HG03064 (cell line): ENCODE results near the gene MYH9.

Experiments
- ATAC-seq: cut with Tn5 transposase; IDR thresholded peaks from one replicate; pipeline ENCODE4 v1.9.1; 2021; ENCODE audit warnings: low read depth; ENCODE audit not compliant: unreplicated experiment

The MYH9 gene

DNA sequence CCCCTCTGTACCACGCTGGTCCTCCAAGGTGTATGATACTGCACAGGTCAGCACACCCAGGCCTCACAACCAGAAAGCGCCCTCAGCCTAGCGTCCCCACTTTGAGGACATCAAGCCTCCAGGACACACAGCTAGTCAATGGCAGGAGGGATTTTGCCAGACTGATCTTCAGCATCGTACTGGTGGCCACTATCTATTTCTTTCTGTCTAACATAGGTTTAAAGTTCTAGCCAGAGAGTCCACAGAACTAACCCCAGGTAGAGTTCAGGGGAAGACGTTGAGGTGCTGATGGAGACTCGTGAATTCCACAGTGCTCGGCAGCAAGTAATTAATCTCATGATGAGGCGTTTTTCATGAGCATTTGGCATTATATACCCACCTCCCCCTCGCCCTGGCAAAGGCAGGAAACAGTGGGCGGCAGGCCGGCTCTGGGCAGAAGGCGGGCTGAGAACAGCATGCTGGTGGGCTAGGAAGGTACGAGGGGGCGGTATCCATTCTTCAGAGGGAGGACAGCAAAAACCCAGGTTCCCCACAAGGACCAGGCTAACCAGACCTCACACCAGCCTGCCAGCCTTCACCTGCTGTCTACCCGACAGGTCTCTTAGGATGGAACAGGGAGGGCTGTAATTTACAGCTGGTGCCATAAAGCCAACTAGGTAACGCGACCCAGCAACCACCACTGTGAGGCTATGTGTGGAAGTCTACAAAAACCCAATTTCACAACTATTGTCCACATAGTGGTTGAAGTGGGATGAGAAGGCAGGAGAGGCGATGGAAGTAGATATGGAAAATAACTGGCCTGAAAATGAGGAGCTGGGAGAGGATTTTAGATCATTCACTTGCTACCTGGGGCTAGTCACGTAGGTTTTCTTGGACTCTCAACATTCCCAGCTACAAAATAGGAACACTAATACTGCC lies 18.5 kb downstream of the MYH9 start:
- no peak for ATAC-seq

DNA sequence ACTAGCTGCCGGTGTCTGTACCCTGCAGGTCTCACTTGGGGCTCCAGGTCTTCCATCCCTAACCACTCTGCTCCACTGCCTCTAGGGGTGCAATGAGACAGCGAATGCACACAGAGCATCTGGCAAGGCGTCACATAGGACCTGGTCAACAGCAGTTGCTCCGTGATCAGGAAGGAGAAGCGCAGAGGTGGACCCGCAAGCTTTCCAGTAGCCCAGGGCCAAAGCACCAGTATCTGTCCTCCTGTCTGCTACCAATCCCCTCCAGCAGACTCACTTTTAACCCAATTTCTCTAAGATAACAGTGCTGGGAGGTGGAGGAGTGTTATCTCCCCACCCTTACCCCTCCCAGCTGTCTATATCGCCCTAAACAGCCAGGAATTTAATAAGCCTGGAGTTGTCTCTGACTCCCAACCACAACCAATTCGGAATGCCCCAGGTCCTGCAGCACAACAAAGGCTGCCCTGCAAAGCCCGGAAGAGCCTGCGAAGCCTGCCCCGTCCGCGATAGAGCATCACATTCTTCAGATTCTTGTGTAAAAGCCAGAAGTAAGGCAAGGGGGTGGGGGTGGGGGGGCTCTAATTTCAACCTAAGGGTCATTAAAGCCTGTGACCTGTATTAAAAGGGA lies 19.3 kb downstream of the MYH9 start:
- ATAC-seq: no peak

DNA sequence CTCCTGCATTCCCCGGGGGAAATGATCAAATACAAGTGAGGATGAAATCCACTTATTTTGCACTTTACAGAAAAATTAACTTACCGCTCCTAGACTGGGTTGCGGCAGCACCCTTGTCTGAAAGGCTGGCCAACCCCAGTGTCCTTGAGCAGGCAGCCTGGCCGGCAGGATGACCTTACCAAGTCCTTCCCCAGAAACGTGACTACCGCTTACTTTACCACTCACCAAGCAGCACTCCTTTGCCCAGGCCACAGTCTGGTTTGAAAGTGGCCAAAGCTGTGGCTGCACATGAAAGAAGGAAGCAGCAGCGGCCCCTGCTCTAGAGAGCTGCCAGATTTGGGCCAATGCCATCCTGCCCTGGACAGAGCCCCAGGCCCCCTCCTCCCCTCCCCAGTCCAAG lies 20.3 kb downstream of the MYH9 start:
- ATAC-seq: no peak

DNA sequence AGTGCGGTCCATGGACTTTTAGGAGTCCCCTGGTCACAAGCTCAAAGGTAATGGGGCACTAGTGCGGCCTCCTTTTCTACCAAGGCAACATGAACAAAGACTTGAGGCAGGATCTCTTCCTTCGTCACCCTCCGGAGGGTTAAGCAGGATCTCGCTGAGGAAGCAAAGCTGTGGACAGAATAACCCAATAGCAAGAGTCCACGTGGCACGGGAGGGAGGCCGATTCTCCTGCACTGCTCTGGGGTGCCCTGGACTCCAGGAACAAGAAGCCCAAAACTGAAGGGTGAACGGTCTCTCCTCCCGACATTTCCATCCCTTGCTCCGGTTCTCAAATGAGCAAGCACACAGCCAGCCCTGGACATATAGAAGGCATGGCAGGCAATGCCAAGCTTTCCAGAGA lies 20.7 kb downstream of the MYH9 start:
- ATAC-seq: no peak

DNA sequence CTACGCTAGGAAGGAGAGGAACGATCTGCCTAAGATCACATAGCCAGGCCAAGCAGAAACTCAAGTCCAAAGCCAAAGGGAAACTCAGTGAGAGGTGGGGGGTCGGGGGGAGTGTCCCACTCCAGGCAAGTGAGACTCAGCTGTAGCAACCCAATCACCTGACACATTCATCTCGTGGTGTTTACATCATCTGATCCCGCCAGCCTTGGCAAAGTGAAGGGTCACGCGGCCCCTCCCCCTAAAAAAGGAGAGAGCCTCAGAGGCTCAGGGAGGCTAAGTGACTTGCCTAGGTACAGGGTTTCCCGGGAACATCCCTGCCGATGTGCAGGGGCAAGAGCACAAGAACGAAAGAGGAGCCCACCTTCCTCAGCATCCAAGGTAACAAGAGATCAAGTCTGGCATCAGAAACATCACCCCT lies 21.5 kb downstream of the MYH9 start:
- no peak for ATAC-seq

DNA sequence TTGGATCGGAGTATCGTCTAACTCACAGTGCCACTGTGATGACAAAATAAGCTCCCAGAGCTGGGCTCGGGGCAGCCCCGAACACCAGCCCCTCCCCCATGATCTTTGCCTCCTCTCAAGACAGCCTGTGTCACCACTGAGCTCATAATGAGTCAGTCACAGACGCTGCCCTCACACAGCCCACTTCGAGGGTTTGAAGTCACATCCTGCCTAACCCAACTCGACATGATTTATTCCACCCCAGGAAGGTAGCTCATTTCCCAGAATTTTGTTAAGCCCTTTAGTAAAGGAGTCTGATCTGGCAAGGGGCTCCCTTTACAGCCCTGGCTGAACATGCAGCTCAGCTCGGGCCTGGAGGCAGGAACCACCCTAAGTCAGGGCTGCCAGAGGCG lies 22.8 kb downstream of the MYH9 start:
- ATAC-seq: no peak

DNA sequence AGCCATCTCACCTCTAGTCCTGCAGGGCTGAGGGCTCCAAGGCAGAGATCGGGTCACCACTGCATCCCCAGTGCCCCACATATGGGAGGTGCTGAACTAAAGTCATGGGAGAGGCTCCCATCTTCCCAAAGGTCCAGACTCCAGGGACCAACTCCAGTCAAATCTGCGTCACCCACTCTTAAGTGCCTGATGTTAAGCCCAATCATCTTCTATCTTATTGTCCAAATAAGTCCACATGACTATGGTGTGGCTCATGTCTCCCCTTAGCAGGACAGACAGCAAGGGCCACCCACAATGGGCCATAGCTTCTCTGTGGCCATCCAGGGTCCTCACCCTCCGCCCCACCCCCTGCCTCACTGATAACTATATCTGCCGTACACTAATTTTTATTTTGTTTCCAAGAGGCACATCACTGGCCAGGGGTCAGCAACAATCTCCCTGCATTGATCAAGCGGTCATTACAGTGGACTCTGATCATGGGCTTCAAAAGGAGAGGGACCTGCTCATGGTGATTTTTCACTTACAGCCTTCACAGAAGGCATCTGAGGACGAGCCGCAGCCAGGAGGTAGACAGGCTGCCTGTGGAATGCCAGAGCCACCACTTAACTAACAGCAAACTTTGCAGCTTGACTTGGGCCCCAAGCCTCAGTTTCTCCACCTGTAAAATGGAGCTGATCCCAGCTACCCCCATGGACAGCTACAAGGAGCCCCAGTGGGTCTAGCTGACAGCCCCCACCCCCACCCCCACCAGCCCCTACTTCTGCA lies 23.3 kb downstream of the MYH9 start:
- ATAC-seq: no peak

DNA sequence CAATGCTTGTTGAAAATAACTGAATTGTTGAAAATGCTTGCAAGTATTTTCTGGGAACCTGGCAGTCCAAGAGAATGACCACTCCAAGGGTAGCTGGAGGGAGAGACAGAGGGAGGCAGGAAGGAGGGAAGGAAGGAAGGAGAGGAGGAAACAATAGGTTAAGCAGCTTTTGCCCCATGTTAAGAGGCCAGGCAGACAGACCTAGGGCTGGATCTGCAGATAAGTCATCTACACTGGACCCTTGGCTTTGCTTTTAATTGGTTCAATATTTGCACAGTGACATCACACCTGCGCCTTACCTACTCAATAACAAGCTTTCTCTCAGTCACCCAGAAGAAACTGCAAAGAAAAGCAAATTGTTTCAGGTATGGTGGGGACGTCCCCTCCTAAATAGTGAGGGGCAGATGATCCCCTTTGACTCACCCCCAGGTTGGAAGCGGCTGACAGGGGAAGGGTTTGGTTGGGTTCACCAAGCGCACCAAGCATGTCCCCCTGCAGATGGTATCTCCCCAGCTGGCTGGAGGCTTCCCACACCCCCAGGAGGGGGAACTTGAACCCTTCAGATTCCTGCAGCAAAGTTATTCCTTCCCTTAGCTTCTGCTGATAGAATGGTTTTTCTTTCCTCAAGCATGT lies 24.3 kb downstream of the MYH9 start:
- ATAC-seq: no peak

DNA sequence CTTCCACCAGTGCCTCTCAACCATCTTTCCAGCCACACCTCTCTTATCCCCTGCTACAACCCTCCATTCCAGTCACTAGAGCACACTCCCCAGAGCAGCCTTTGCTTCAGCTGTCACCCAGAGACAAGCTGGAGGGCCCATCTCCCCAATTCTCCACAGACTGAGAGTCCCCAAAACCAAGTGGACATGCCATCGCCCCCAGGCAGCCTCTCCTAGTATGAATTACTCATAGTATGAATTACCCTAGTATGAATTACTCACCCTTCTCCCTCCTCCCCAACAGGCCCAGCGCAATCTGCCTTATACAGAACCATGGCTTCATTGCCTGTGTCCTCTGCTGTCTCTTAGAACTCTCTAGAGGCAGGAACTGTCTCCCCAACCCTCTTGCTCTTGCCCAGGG lies 24.8 kb downstream of the MYH9 start:
- ATAC-seq: no peak

DNA sequence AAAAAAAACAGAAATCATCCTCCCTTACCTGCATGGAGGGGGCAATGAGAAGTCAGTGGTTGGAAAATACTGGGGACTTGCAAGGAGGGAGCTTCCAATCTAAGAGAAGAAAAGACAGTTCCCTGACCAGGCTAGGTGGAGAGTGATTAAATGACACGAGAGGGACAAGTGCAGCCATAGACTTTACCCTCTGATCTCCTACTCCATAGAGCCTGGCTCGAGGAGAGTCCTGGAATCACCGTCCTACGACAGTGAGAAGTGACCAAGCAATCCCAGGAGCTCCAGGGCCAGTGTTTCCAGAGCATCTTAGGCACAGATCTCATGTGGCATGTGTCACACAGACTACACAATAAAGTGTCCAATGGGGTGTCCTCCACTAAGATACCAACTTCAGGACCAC lies 25.7 kb downstream of the MYH9 start:
- no peak for ATAC-seq

DNA sequence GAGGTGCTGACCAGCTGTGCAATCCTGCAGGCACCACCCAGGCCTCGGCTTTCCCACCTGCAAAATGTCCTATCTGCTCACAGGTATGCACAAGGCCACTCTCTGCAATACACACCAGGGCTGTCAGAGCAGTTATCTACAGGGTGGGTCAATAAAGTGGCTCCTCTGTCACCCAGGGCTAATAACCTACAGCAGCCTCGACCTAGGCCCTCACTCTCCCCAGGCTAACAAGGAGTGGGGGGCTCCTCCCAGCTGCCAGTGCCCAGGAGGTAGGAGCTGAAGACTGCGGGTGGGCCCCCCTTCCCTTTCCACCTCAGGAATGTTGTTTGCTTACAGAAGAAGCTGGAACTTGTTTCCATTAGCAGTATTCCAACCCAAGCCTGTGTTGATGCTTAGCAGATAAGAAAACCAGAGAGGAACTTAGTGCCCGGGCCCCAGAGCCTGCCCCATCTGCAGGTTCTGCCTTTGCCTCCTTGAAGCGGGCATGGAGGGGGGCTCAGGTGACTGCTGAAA lies 26.8 kb downstream of the MYH9 start:
- no peak for ATAC-seq

DNA sequence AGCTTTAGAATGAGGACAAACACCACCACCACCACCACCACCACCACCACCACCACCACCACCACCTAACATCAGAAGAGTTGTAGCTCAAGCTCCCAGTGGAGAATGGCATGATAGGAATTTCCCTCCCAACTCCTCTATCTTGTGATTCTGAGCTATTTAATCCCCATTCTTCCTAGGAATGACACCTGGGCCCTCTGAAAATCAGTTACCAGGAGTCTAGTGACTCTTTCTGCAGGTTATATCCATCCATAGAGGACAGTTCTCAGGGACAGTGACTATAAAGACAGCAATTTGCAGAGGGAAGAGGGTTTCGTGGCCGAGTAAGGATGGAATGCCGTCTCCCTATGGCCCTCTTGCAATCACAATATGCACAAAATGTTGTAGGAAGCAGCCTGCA lies 27.8 kb downstream of the MYH9 start:
- no peak for ATAC-seq

DNA sequence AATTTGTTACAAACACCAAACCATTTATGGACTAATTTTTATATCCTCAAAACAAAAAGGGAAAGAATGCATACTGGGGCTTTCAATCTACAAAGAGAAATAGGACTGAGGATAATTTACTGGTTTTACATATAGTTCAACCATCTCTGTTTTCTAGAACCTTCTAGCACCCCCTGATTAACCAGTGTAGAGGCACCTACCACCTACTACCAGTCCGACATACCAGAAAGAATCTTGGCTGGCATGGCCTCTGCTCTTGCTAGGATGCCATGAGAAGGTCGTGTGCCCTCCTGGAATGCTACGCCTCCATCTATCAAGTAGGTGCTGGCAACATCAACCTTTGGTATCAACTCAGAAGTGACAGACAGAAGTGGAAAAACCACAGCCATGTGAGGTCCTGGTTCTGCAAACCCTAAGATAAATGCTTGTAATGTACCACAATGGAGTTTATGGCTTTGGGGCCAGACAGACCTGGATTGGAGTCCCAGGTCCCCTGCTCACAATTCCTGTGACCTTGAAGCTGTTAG lies 28.2 kb downstream of the MYH9 start:
- no peak for ATAC-seq

DNA sequence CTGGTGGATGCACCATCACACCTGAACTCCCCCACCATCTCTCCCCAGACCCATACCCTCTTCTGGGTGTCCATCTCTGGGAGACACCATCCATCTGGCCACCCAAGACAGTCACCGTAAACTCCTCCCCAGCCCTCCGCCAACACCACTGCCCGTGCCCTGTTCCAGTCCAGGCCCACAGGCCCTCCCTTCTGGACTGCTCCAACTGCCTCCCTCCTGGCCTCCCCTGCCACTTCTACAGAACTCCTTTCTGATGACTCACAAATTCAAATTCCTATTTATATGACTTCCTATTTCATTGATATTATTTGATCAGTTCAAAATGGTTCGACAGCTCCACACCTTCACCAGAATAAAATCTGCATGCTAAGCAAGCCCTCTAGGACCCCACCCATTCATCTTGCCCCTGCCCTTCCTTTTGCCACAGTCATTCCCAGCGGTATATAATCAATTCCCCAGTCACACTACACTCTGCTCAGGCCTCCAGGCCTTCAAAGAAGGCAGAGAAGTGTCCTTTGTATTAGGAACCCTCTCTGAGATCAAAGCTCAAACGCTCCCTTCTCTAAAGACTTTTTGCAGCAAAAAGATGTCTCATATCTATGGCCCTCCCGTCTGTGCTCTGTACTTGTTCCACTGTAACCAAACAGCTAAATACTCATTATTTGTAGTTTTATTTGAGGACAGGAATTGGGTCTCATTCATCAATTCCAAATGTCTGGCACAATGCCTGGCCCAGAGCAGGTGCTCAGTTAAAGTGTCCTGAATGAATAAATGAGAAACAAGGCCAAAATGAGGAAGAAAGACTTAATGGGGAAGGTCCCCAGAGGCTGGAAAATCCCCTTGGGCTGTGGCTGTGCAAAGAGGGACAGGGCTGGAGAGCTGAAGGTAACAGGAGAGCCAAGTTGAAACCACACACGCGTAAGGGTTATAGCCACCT lies 29.0 kb downstream of the MYH9 start:
- ATAC-seq: no peak

DNA sequence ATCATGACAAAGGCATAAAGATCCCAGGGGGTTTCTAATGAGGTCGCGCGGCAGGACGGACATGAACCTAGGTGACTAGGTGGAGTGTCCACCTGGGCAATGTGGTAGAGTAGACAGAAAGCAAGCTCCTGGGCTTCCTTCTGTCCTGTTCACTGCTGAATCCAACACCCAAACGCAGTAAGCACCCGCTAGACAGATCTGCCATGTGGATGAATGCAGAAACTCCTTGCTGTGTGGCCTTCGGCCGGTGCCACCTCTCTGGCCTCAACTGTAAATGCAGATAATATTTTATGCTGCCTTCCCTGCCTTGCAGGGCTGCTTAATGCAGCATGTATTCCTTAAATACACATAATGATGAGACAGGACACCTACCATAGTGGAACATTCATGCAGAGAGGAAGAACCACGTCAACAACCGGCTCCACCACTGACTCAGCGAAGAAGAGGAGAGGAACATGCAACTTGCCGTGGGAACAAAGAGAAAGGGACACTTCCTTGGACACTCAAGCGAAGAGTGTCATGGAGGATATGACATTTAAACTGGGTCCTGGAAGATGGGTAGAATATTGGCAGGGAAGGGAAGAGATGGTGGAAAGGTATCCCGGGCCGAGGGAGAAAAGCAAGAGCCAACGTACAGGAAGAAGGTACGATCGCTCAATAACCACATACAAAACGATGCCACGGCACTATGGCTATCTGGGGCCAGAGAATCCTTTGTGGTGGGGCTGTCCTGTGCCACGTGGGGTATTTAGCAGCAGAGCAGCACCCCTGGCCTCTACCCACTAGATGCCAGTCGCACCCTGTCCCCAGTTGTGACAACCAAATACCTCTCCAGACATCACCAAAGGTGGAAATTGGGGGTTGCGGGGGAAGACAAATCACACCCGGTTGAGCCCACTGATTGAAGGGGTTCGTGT lies 30.8 kb downstream of the MYH9 start:
- ATAC-seq: no peak

DNA sequence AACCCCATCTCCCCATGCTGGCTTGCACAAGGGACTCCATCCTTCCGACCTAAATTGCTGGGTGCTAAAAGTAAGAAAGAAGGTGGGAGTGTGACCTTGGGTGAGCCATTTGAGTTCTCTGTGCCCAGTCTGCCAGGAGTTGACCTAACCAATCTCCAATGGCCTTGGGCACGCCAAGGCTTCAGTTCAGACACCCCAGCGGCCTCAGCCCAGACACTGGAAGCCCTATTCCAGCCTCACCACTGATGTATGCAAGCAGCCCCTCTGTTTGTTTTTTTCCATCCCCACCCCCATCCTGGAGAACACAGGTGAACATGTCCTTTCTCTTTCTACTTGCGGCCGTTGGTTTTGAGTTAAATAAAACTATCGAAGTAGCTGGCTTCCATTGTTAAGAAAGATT lies 31.9 kb downstream of the MYH9 start:
- no peak for ATAC-seq

DNA sequence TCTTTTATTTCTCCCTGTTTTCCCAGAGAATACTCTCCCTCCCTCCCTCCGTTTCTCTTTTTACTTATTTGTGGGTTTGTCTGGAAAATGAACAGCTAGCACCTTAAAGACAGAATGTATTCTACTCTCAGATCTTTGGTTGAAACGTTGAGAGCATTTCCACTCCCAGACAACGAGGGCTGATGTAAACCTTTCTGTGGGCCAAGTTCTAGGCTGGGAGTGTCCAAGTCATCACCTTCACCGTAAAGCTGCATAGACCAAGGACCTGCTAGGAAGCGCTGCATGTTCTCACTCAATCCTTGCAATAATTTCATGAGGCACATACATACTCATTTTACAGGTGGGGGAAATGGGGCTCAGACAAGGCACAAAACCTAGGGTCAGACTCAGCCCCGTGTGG lies 32.4 kb downstream of the MYH9 start:
- ATAC-seq: no peak

DNA sequence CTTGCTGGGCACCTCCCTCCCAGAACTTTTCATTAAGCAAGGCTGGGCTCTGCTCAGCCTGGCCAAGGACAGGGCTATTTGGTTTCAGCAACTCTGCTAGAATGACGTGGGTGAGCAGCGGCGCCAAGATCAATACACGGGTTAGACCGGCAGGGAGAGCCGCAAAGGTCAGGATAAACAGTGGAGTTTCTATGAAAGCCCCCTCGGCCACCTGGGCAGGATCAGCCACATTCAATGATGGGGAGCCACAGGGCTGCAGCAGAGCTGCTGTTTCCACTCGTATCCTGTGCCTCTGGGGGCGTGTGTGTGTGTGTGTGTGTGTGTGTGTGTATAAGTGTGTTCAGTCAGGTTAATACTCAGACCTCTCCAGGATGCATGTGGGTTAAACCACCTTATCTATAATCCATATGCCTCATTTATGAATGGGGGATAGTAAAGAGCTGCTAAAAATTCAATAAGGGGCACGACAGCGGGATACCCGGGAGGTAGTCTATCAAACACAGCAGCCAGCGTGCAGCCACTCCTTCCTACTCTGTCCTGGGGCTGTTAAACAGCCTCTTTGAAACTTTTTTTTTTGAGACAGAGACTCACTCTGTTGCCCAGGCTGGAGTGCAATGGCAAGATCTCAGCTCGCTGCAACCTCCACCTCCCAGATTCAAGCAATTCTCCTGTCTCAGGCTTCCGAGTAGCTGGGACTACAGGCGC lies 34.8 kb downstream of the MYH9 start:
- no peak for ATAC-seq
